ENCODE data around the gene APP. TPM values are rescaled to one million over a fixed set of nuclear protein-coding genes. Genes with fewer than 3 reads are reported as not detected.

APP gene
- total RNA-seq, 1 donor = 373 TPM

- no peak overlapping the region for H2AFZ ChIP-seq (ENCODE audit: low read length)
These were observed 2.2 kb downstream of the APP start for GRCh38 chr21:26168371-26168770.

GRCh38 chr21:26167593-26167992 lies 3.0 kb downstream of the APP start:
- no peak overlapping the region for H3K4me3 ChIP-seq (ENCODE audit: insufficient read depth, low read length)
- H3K36me3 ChIP-seq (ENCODE audit: insufficient read depth, low read length) = no peaks in the 10 kb centered on the region
- peaks cover 77% of the 10 kb centered on the region for H3K79me2 ChIP-seq (ENCODE audit: insufficient read depth, low read length)
- no peak for TF ChIP-seq CTCF (IDR thresholded peaks at IDR 0.05; ENCODE audit: extremely low read depth, low read depth, low read length)
- no peak overlapping the region for H2AFZ ChIP-seq (ENCODE audit: low read length)
- H4K20me1 ChIP-seq (ENCODE audit: insufficient read depth, low read length) = peaks cover 9% of the 10 kb centered on the region
- H3K27ac ChIP-seq (ENCODE audit: low read depth, low read length) = no peak overlapping the region
- no peaks in the 10 kb centered on the region for H3K9me3 ChIP-seq (ENCODE audit: low read depth, low read length)
- peak overlapping the region; percentile 4 for H3K4me2 ChIP-seq (ENCODE audit: insufficient read depth, low read length)
- peaks cover 21% of the 10 kb centered on the region for H3K4me1 ChIP-seq (ENCODE audit: insufficient read depth, low read length)
- no peaks in the 10 kb centered on the region for H3K27me3 ChIP-seq (ENCODE audit: insufficient read depth, low read length)
- DNase-seq (ENCODE audit: insufficient read length, low spot score, missing footprints) = peak; percentile 63

More at GRCh38 chr21:26168371-26168770, 2.2 kb downstream of the APP start:
- peak overlapping the region; percentile 99 for H3K4me2 ChIP-seq (ENCODE audit: insufficient read depth, low read length)
- H3K27me3 ChIP-seq (ENCODE audit: insufficient read depth, low read length) = no peaks in the 10 kb centered on the region
- TF ChIP-seq CTCF (IDR thresholded peaks at IDR 0.05; ENCODE audit: extremely low read depth, low read depth, low read length) = no peak
- H3K36me3 ChIP-seq (ENCODE audit: insufficient read depth, low read length) = no peaks in the 10 kb centered on the region
- H4K20me1 ChIP-seq (ENCODE audit: insufficient read depth, low read length) = peaks cover 9% of the 10 kb centered on the region
- no peak for DNase-seq (ENCODE audit: insufficient read length, low spot score, missing footprints)
- H3K4me1 ChIP-seq (ENCODE audit: insufficient read depth, low read length) = peaks cover 21% of the 10 kb centered on the region
- H3K9me3 ChIP-seq (ENCODE audit: low read depth, low read length) = no peaks in the 10 kb centered on the region
- peak overlapping the region; percentile 96 for H3K4me3 ChIP-seq (ENCODE audit: insufficient read depth, low read length)
- no peak overlapping the region for H3K27ac ChIP-seq (ENCODE audit: low read depth, low read length)
- H3K79me2 ChIP-seq (ENCODE audit: insufficient read depth, low read length) = peaks cover 69% of the 10 kb centered on the region

- DNase-seq (ENCODE audit: insufficient read length, low spot score, missing footprints) = no peak
- Histone ChIP-seq H3K36me3 (ENCODE audit: insufficient read depth, low read length) (no peaks in the 10 kb centered on the region), H3K27me3 (ENCODE audit: insufficient read depth, low read length) (no peaks in the 10 kb centered on the region), H3K27ac (ENCODE audit: low read depth, low read length) (no peak overlapping the region), H3K9me3 (ENCODE audit: low read depth, low read length) (no peaks in the 10 kb centered on the region), H2AFZ (ENCODE audit: low read length) (no peak overlapping the region), H3K4me1 (ENCODE audit: insufficient read depth, low read length) (peaks cover 15% of the 10 kb centered on the region), H3K4me2 (ENCODE audit: insufficient read depth, low read length) (no peak overlapping the region), H4K20me1 (ENCODE audit: insufficient read depth, low read length) (peaks cover 9% of the 10 kb centered on the region), H3K79me2 (ENCODE audit: insufficient read depth, low read length) (peaks cover 99% of the 10 kb centered on the region), H3K4me3 (ENCODE audit: insufficient read depth, low read length) (no peak overlapping the region)
- TF ChIP-seq CTCF (IDR thresholded peaks at IDR 0.05; ENCODE audit: extremely low read depth, low read depth, low read length) = no peak
These were observed 5.2 kb downstream of the APP start for GRCh38 chr21:26165331-26165730.

GRCh38 chr21:26164311-26164710 lies 6.3 kb downstream of the APP start:
- no peak for DNase-seq (ENCODE audit: insufficient read length, low spot score, missing footprints)
- H4K20me1 ChIP-seq (ENCODE audit: insufficient read depth, low read length) = peaks cover 15% of the 10 kb centered on the region
- H3K4me2 ChIP-seq (ENCODE audit: insufficient read depth, low read length) = no peak overlapping the region
- no peak overlapping the region for H2AFZ ChIP-seq (ENCODE audit: low read length)
- H3K27me3 ChIP-seq (ENCODE audit: insufficient read depth, low read length) = no peaks in the 10 kb centered on the region
- peaks cover 99% of the 10 kb centered on the region for H3K79me2 ChIP-seq (ENCODE audit: insufficient read depth, low read length)
- no peaks in the 10 kb centered on the region for H3K36me3 ChIP-seq (ENCODE audit: insufficient read depth, low read length)
- no peak overlapping the region for H3K4me3 ChIP-seq (ENCODE audit: insufficient read depth, low read length)
- peaks cover 15% of the 10 kb centered on the region for H3K4me1 ChIP-seq (ENCODE audit: insufficient read depth, low read length)
- no peak overlapping the region for H3K27ac ChIP-seq (ENCODE audit: low read depth, low read length)
- no peaks in the 10 kb centered on the region for H3K9me3 ChIP-seq (ENCODE audit: low read depth, low read length)
- TF ChIP-seq CTCF (IDR thresholded peaks at IDR 0.05; ENCODE audit: extremely low read depth, low read depth, low read length) = no peak

Measured in osteoblast (primary cell).